H9 (cell line): ENCODE results near the gene USP3. TPM values are rescaled to one million over a fixed set of nuclear protein-coding genes. Genes with fewer than 3 reads are reported as not detected.

ENCODE experiments used
- DNase-seq: peaks from one replicate; pipeline ENCODE4 v3.0.0-alpha.2; 2017
- H2AFZ ChIP-seq: one replicate; pipeline ENCODE4 v1.6.1; 2013; ENCODE audit warnings: mild to moderate bottlenecking, low read length, control low read depth, moderate library complexity
- H2AK5ac ChIP-seq: 2 replicates; pipeline ENCODE4 v1.6.1; 2013; ENCODE audit warnings: low read length, control low read depth, mixed read lengths; ENCODE audit not compliant: insufficient read length
- H2BK120ac ChIP-seq: one replicate; pipeline ENCODE4 v1.6.1; 2013; ENCODE audit warnings: low read depth, mild to moderate bottlenecking, low read length, control low read depth, inconsistent platforms; ENCODE audit not compliant: poor library complexity, severe bottlenecking
- H2BK12ac ChIP-seq: 2 replicates; pipeline ENCODE4 v1.6.1; 2013; ENCODE audit warnings: low read length, control low read depth, mixed read lengths, low read depth; ENCODE audit not compliant: insufficient read length
- H2BK15ac ChIP-seq: 2 replicates; pipeline ENCODE4 v1.6.1; 2013; ENCODE audit warnings: low read depth, low read length, control low read depth
- H2BK20ac ChIP-seq: one replicate; pipeline ENCODE4 v1.6.1; 2013; ENCODE audit warnings: low read depth, mild to moderate bottlenecking, low read length, control low read depth, inconsistent platforms; ENCODE audit not compliant: poor library complexity, severe bottlenecking
- H2BK5ac ChIP-seq: 2 replicates; pipeline ENCODE4 v1.6.1; 2013; ENCODE audit warnings: low read length, control low read depth, mixed read lengths; ENCODE audit not compliant: insufficient read length
- H3K14ac ChIP-seq: 2 replicates; pipeline ENCODE4 v1.6.1; 2013; ENCODE audit warnings: low read length, control low read depth; ENCODE audit not compliant: insufficient read depth
- H3K18ac ChIP-seq: 2 replicates; pipeline ENCODE4 v1.6.1; 2013; ENCODE audit warnings: low read depth, mild to moderate bottlenecking, mixed read lengths, low read length, control low read depth; ENCODE audit not compliant: insufficient read length
- H3K23ac ChIP-seq: 2 replicates; pipeline ENCODE4 v1.6.1; 2013; ENCODE audit warnings: low read length, control low read depth, mixed read lengths, low read depth; ENCODE audit not compliant: insufficient read length
- H3K23me2 ChIP-seq: 2 replicates; pipeline ENCODE4 v1.6.1; 2013; ENCODE audit warnings: low read depth, mild to moderate bottlenecking, mixed read lengths, low read length, control low read depth; ENCODE audit not compliant: insufficient read length, poor library complexity, severe bottlenecking
- H3K27ac ChIP-seq: 2 replicates; pipeline ENCODE4 v1.5.1; 2013; ENCODE audit warnings: low read length, control low read depth, mixed read lengths, low read depth; ENCODE audit not compliant: insufficient read length
- H3K27me3 ChIP-seq: 2 replicates; pipeline ENCODE4 v1.6.1; 2013; ENCODE audit warnings: low read length, control low read depth, inconsistent platforms; ENCODE audit not compliant: insufficient read depth
- H3K4ac ChIP-seq: 2 replicates; pipeline ENCODE4 v1.6.1; 2013; ENCODE audit warnings: low read depth, mild to moderate bottlenecking, control low read depth, inconsistent platforms, low read length, moderate library complexity
- H3K4me1 ChIP-seq: 2 replicates; pipeline ENCODE4 v1.6.1; 2013; ENCODE audit warnings: low read length, control low read depth, inconsistent platforms; ENCODE audit not compliant: insufficient read depth
- H3K4me2 ChIP-seq: 2 replicates; pipeline ENCODE4 v1.6.1; 2013; ENCODE audit warnings: low read length, control low read depth, mixed read lengths; ENCODE audit not compliant: insufficient read length, insufficient read depth
- H3K56ac ChIP-seq: 2 replicates; pipeline ENCODE4 v1.6.1; 2013; ENCODE audit warnings: low read depth, mild to moderate bottlenecking, mixed read lengths, low read length, control low read depth; ENCODE audit not compliant: insufficient read length
- H3K79me1 ChIP-seq: 2 replicates; pipeline ENCODE4 v1.6.1; 2013; ENCODE audit warnings: low read depth, mild to moderate bottlenecking, moderate library complexity, low read length, control low read depth, inconsistent platforms; ENCODE audit not compliant: insufficient read depth, poor library complexity, severe bottlenecking
- H3K79me2 ChIP-seq: 2 replicates; pipeline ENCODE4 v1.6.1; 2013; ENCODE audit warnings: low read length, control low read depth, inconsistent platforms; ENCODE audit not compliant: insufficient read depth
- H3K9ac ChIP-seq: 2 replicates; pipeline ENCODE4 v1.6.1; 2013; ENCODE audit warnings: low read length, control low read depth, mixed read lengths; ENCODE audit not compliant: insufficient read length; ENCODE audit errors: extremely low read depth
- H3K9me3 ChIP-seq: one replicate; pipeline ENCODE4 v1.6.1; 2013; ENCODE audit warnings: low read depth, low read length, inconsistent platforms; ENCODE audit not compliant: control insufficient read depth
- H3T11ph ChIP-seq: one replicate; pipeline ENCODE4 v1.6.1; 2013; ENCODE audit warnings: mild to moderate bottlenecking, low read length, control low read depth, inconsistent platforms
- H4K20me1 ChIP-seq: one replicate; pipeline ENCODE4 v1.6.1; 2013; ENCODE audit not compliant: control insufficient read depth, insufficient read length, insufficient read depth
- H4K5ac ChIP-seq: 2 replicates; pipeline ENCODE4 v1.6.1; 2013; ENCODE audit warnings: low read depth, mild to moderate bottlenecking, mixed read lengths, low read length, control low read depth; ENCODE audit not compliant: insufficient read length
- H4K8ac ChIP-seq: replicated peaks from 2 replicates; pipeline ENCODE4 v1.6.1; 2013; ENCODE audit warnings: low read length, control low read depth, mixed read lengths, low read depth; ENCODE audit not compliant: insufficient read length
- H4K91ac ChIP-seq: 2 replicates; pipeline ENCODE4 v1.6.1; 2013; ENCODE audit warnings: low read depth, mild to moderate bottlenecking, moderate library complexity, mixed read lengths, low read length, control low read depth; ENCODE audit not compliant: insufficient read length
- H3K27ac Mint-ChIP-seq, 3 experiments: 2 replicates in 2 of 3; 3 replicates in 1 of 3; pipeline ENCODE4 v1.8.0; 2020 to 2021; ENCODE audit warnings: mixed read lengths in 3 of 3, mild to moderate bottlenecking in 1 of 3, moderate library complexity in 1 of 3
- H3K27me3 Mint-ChIP-seq: 2 replicates; pipeline ENCODE4 v1.8.0; 2021; ENCODE audit warnings: low read depth, mild to moderate bottlenecking, moderate library complexity, mixed read lengths
- H3K36me3 Mint-ChIP-seq, 3 experiments: 2 replicates in 2 of 3; 3 replicates in 1 of 3; pipeline ENCODE4 v1.8.0; 2020 to 2021; ENCODE audit warnings: low read depth in 3 of 3, mixed read lengths in 3 of 3; ENCODE audit not compliant: insufficient read depth in 1 of 3
- H3K4me1 Mint-ChIP-seq, 2 experiments: 2 replicates each; pipeline ENCODE4 v1.8.0; 2020; ENCODE audit warnings: mixed read lengths in 2 of 2
- H3K4me3 Mint-ChIP-seq, 2 experiments: 2 replicates in 1 of 2; 3 replicates in 1 of 2; pipeline ENCODE4 v1.8.0; 2020 to 2021; ENCODE audit warnings: mild to moderate bottlenecking in 2 of 2, mixed read lengths in 2 of 2, moderate library complexity in 1 of 2
- H3K9me3 Mint-ChIP-seq, 2 experiments: 2 replicates in 1 of 2; 3 replicates in 1 of 2; pipeline ENCODE4 v1.8.0; 2020; ENCODE audit warnings: mild to moderate bottlenecking in 2 of 2, mixed read lengths in 2 of 2, moderate library complexity in 1 of 2
- WGBS: extraction: QIAGEN DNeasy Blood & Tissue Kit; methylation state at CpG from one replicate; pipeline ENCODE4 v1.1.7; 2013; ENCODE audit warnings: missing lambda C conversion rate, low lambda C conversion rate, mixed read lengths; ENCODE audit not compliant: insufficient read length; ENCODE audit errors: extremely low coverage; 5-methylcytosine and 5-hydroxymethylcytosine counted together
- total RNA-seq: library from RNA; stranded (reverse); gene quantifications from 2 replicates; pipeline ENCODE4 v1.2.1, GENCODE V29; 2021
- TF ChIP-seq, protein P1 (sequence below): fragments of 200-600 bp; sonication (generic); conservative IDR thresholded peaks from 3 replicates; pipeline ENCODE4 v1.8.0; 2021; ENCODE audit warnings: antibody characterized with exemption, mild to moderate bottlenecking

USP3 gene
- total RNA-seq, 1 experiment from 2014 or later, result 14.2 TPM

DNA sequence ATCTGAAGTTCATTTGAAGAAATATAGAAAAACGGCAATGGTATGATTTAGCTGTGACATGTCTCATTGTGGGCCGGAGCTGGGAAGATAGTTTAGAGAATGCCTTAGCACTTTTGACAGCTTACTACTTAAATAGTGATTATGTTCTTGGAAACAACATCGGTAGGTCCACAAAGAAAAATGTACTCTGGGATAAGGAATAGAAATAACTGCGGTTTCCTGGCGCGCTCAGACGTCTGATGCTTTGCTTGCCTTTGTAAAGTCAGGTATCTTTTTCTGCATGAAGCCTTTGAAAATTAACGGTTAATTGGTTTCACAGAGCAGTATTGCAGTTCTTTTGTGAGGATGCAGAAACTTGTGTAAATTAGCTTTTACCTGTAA, 1.4 kb downstream of the USP3 start:
- H2BK120ac ChIP-seq, result no peak overlapping the region
- no peaks in the 10 kb centered on the region for H3K79me1 ChIP-seq
- H4K20me1 ChIP-seq, result no peaks in the 10 kb centered on the region
- H3K4me3 Mint-ChIP-seq, result peak overlapping the region; percentile 69 to 93
- H3K4me2 ChIP-seq, result peak overlapping the region; percentile 52
- no peak overlapping the region for H3K9ac ChIP-seq
- no peak overlapping the region for H2BK15ac ChIP-seq
- no peak overlapping the region for H3K27ac ChIP-seq
- no peak overlapping the region for H4K8ac ChIP-seq
- peaks cover 54% of the 10 kb centered on the region for H3K27me3 Mint-ChIP-seq
- no peak overlapping the region for H3K56ac ChIP-seq
- H3K27ac Mint-ChIP-seq, result peak overlapping the region in 1 of 3 experiments; percentile 73; a peak in 1 of 7 replicates
- H3K18ac ChIP-seq, result no peak overlapping the region
- no CpG with 5 or more reads among the region's 8 CpGs for WGBS
- no peak overlapping the region for H2BK12ac ChIP-seq
- no peak overlapping the region for H2AFZ ChIP-seq
- no peak overlapping the region for H4K5ac ChIP-seq
- no peaks in the 10 kb centered on the region; a peak in 1 of 7 replicates for H3K36me3 Mint-ChIP-seq
- H3K27me3 ChIP-seq, result peaks cover 40% of the 10 kb centered on the region
- H3K23ac ChIP-seq, result no peak overlapping the region
- H2BK5ac ChIP-seq, result no peak overlapping the region
- no peak overlapping the region for H3K14ac ChIP-seq
- H3K4ac ChIP-seq, result no peak overlapping the region
- H3K9me3 ChIP-seq, result no peaks in the 10 kb centered on the region
- H2AK5ac ChIP-seq, result no peak overlapping the region
- H2BK20ac ChIP-seq, result no peak overlapping the region
- DNase-seq, result no peak
- TF ChIP-seq, protein P1, sequence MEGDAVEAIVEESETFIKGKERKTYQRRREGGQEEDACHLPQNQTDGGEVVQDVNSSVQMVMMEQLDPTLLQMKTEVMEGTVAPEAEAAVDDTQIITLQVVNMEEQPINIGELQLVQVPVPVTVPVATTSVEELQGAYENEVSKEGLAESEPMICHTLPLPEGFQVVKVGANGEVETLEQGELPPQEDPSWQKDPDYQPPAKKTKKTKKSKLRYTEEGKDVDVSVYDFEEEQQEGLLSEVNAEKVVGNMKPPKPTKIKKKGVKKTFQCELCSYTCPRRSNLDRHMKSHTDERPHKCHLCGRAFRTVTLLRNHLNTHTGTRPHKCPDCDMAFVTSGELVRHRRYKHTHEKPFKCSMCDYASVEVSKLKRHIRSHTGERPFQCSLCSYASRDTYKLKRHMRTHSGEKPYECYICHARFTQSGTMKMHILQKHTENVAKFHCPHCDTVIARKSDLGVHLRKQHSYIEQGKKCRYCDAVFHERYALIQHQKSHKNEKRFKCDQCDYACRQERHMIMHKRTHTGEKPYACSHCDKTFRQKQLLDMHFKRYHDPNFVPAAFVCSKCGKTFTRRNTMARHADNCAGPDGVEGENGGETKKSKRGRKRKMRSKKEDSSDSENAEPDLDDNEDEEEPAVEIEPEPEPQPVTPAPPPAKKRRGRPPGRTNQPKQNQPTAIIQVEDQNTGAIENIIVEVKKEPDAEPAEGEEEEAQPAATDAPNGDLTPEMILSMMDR, result no peak
- H3K9me3 Mint-ChIP-seq, result peaks cover 0 to 5% of the 10 kb centered on the region in 2 experiments; a peak in 2 of 5 replicates
- H3T11ph ChIP-seq, result no peak overlapping the region
- H3K4me1 ChIP-seq, result peaks cover 9% of the 10 kb centered on the region; the same call in 1 of the 2 replicates
- peaks cover 17% of the 10 kb centered on the region for H3K23me2 ChIP-seq
- H4K91ac ChIP-seq, result no peak overlapping the region
- no peaks in the 10 kb centered on the region for H3K79me2 ChIP-seq
- peaks cover 39 to 67% of the 10 kb centered on the region in 2 experiments for H3K4me1 Mint-ChIP-seq
